PC-9 (cell line): Measurements from ENCODE around the gene AGAP1. TPM values are rescaled to one million over a fixed set of nuclear protein-coding genes. Genes with fewer than 3 reads are reported as not detected.

Source experiments
- BruUV-seq: library from RNA; stranded (reverse); fragments of 400-500 nt; replicated peaks from 2 replicates; lab custom pipeline; 2021; lab: Mats Ljungman, UMichigan
- CTCF ChIA-PET: fragments of 300-600 bp; sonication (Branson Sonifier 250); formaldehyde crosslinking; loops from one replicate; lab custom pipeline; 2022; ENCODE audit warnings: antibody characterized with exemption; lab: Charles Lee
- POLR2A ChIA-PET: fragments of 300-600 bp; sonication (Branson Sonifier 250); formaldehyde crosslinking; loops from one replicate; lab custom pipeline; 2022; ENCODE audit warnings: antibody characterized with exemption; ENCODE audit not compliant: unreplicated experiment; lab: Charles Lee
- DNase-seq, 2 experiments: peaks; one replicate each; pipeline versions ENCODE4 v3.0.0 to v3.0.0-alpha.2; 2015 to 2022; ENCODE audit warnings: mixed read lengths in 1 of 2
- H2AFZ ChIP-seq: fragments of 200-600 bp; sonication (generic); 2 replicates; pipeline ENCODE4 v1.8.1; 2017; ENCODE audit warnings: antibody characterized with exemption
- H3F3A ChIP-seq: fragments of 200-600 bp; sonication (generic); 2 replicates; pipeline ENCODE4 v1.8.1; 2017; ENCODE audit warnings: antibody characterized with exemption, mild to moderate bottlenecking, low read depth; ENCODE audit not compliant: insufficient read depth
- H3K27ac ChIP-seq: fragments of 200-600 bp; sonication (generic); 2 replicates; pipeline ENCODE4 v1.6.1; 2016; ENCODE audit warnings: mixed run types
- H3K27me3 ChIP-seq: fragments of 200-600 bp; sonication (generic); 2 replicates; pipeline ENCODE4 v1.6.1; 2016; ENCODE audit warnings: low read depth, mixed run types; ENCODE audit not compliant: insufficient read depth
- H3K36me3 ChIP-seq: fragments of 200-600 bp; sonication (generic); 2 replicates; pipeline ENCODE4 v1.6.1; 2016; ENCODE audit warnings: low read depth, mixed run types
- H3K4me1 ChIP-seq: fragments of 200-600 bp; sonication (generic); replicated peaks from 2 replicates; pipeline ENCODE4 v1.6.1; 2016; ENCODE audit warnings: mixed run types; ENCODE audit not compliant: insufficient read depth
- H3K4me2 ChIP-seq: fragments of 200-600 bp; sonication (generic); 2 replicates; pipeline ENCODE4 v1.6.1; 2017; ENCODE audit warnings: mixed run types
- H3K4me3 ChIP-seq: fragments of 200-600 bp; sonication (generic); 2 replicates; pipeline ENCODE4 v1.6.1; 2016; ENCODE audit warnings: mixed run types
- H3K79me2 ChIP-seq: fragments of 200-600 bp; sonication (generic); 2 replicates; pipeline ENCODE4 v1.6.1; 2017; ENCODE audit warnings: low read depth, mixed run types
- H3K9me2 ChIP-seq: fragments of 200-600 bp; sonication (generic); 2 replicates; pipeline ENCODE4 v1.8.1; 2017; ENCODE audit warnings: mild to moderate bottlenecking; ENCODE audit not compliant: insufficient read depth
- H3K9me3 ChIP-seq: fragments of 200-600 bp; sonication (generic); 2 replicates; pipeline ENCODE4 v1.8.1; 2016; ENCODE audit warnings: low read depth; ENCODE audit not compliant: insufficient read depth
- H4K20me1 ChIP-seq: fragments of 200-600 bp; sonication (generic); 2 replicates; pipeline ENCODE4 v1.8.1; 2017; ENCODE audit not compliant: insufficient read depth
- CTCF ChIP-seq: fragments of 200-600 bp; sonication (generic); conservative IDR thresholded peaks from 2 replicates; pipeline ENCODE4 v1.6.1; 2017; ENCODE audit warnings: mixed run types, antibody characterized with exemption, mild to moderate bottlenecking, moderate library complexity
- EZH2 ChIP-seq: fragments of 200-600 bp; sonication (generic); IDR thresholded peaks from 2 replicates; pipeline ENCODE4 v1.8.0; 2017; ENCODE audit warnings: antibody characterized with exemption, low read depth
- intact Hi-C: fragments of 100-400 bp; cut with micrococcal nuclease; formaldehyde crosslinking; loops from one replicate; pipeline ENCODE4 v1.10.0; 2022; ENCODE audit not compliant: unreplicated experiment
- total RNA-seq: library from RNA; stranded (reverse); gene quantifications from 2 replicates; pipeline ENCODE4 v1.2.3, GENCODE V29; 2021

Gene AGAP1
- total RNA-seq, 1 experiment from 2014 or later, result 91.4 TPM

GRCh38 chr2:235564066-235564465 is 70.2 kb downstream of the AGAP1 start:
- ChIA-PET CTCF (no interaction called here), POLR2A (no interaction called here)
- Histone ChIP-seq H3K79me2 (peaks cover 98% of the 10 kb centered on the region), H2AFZ (no peak overlapping the region), H3K9me2 (no peaks in the 10 kb centered on the region), H3K4me1 (peaks cover 18% of the 10 kb centered on the region), H3K4me2 (no peak overlapping the region), H3K36me3 (peaks cover 9% of the 10 kb centered on the region; the same call in 1 of the 2 replicates), H3F3A (peaks cover 10% of the 10 kb centered on the region; the same call in 1 of the 2 replicates), H3K27ac (no peak overlapping the region), H3K4me3 (no peak overlapping the region), H3K9me3 (no peaks in the 10 kb centered on the region), H4K20me1 (peaks cover 51% of the 10 kb centered on the region), H3K27me3 (no peaks in the 10 kb centered on the region)
- TF ChIP-seq EZH2, result no peak
- no peak for TF ChIP-seq CTCF
- intact Hi-C loops, result no loop called here
- BruUV-seq, result no TSS peak
- no peak for DNase-seq

GRCh38 chr2:235564884-235565530 is 71.2 kb downstream of the AGAP1 start:
- no peak overlapping the region for H2AFZ ChIP-seq
- peaks cover 9% of the 10 kb centered on the region; the same call in 1 of the 2 replicates for H3K36me3 ChIP-seq
- H3K27me3 ChIP-seq, result no peaks in the 10 kb centered on the region
- peaks cover 20% of the 10 kb centered on the region for H3F3A ChIP-seq
- H3K27ac ChIP-seq, result no peak overlapping the region
- DNase-seq, result no peak
- H3K4me1 ChIP-seq, result peaks cover 27% of the 10 kb centered on the region
- intact Hi-C loops, result no loop called here
- H3K79me2 ChIP-seq, result peaks cover 96% of the 10 kb centered on the region
- CTCF ChIA-PET, result no interaction called here
- TF ChIP-seq CTCF (no peak), EZH2 (no peak)
- H4K20me1 ChIP-seq, result peaks cover 44% of the 10 kb centered on the region
- POLR2A ChIA-PET, result no interaction called here
- no peaks in the 10 kb centered on the region for H3K9me3 ChIP-seq
- H3K9me2 ChIP-seq, result no peaks in the 10 kb centered on the region
- H3K4me3 ChIP-seq, result no peak overlapping the region
- no TSS peak for BruUV-seq
- no peak overlapping the region for H3K4me2 ChIP-seq

DNA sequence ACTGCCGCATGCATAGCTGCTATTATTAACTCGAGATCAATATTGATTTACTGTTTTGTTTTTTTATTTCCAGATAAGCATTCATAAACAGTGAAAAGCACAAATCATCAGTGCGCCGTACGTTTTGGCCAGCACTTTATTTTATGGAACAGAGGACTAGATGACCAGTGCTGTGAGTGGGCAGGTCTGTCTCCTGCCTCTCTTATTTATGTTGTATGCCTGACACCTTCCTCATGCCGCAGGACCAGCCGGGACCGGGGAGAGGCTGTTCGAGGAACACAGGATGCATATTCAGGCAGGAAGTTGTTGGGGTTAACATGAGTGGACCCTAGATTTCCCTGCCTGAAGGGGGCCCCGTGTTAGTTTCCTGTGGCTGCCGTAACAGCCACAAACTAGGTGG is 72.6 kb downstream of the AGAP1 start:
- BruUV-seq, result no TSS peak
- ChIA-PET CTCF (no interaction called here), POLR2A (no interaction called here)
- no peak overlapping the region for H2AFZ ChIP-seq
- H3K27me3 ChIP-seq, result no peaks in the 10 kb centered on the region
- no peak for TF ChIP-seq EZH2
- TF ChIP-seq CTCF, result no peak
- peaks cover 35% of the 10 kb centered on the region for H3K4me1 ChIP-seq
- no peaks in the 10 kb centered on the region for H3K9me3 ChIP-seq
- peaks cover 34% of the 10 kb centered on the region for H3F3A ChIP-seq
- no peak overlapping the region for H3K27ac ChIP-seq
- no peaks in the 10 kb centered on the region for H3K9me2 ChIP-seq
- H4K20me1 ChIP-seq, result peaks cover 39% of the 10 kb centered on the region
- H3K4me2 ChIP-seq, result no peak overlapping the region
- intact Hi-C loops, result no loop called here
- DNase-seq, result no peak
- peaks cover 91% of the 10 kb centered on the region for H3K79me2 ChIP-seq
- peaks cover 9% of the 10 kb centered on the region; the same call in 1 of the 2 replicates for H3K36me3 ChIP-seq
- no peak overlapping the region for H3K4me3 ChIP-seq
